GM12872 (cell line): Measurements from ENCODE around the gene PRR35.

Experiments used
- CTCF ChIP-seq: IDR thresholded peaks from 3 replicates; pipeline ENCODE4 v1.5.1; 2011; ENCODE audit warnings: low read depth, mild to moderate bottlenecking, low read length, moderate library complexity; ENCODE audit not compliant: insufficient read depth

Gene PRR35

GRCh38 chr16:566475-567372 is 6.5 kb downstream of the PRR35 start, which contains the start of gene NHLRC4:
TSS of gene NHLRC4 (plus strand) at chr16:567005. CDS start at chr16:568048, 1,043 bp downstream.
- no peak for TF ChIP-seq CTCF

- no peak for TF ChIP-seq CTCF
Measured at GRCh38 chr16:567373-568256, 7.4 kb downstream of the PRR35 start.

GRCh38 chr16:568401-569258 is 8.4 kb downstream of the PRR35 start:
- TF ChIP-seq CTCF: no peak

GRCh38 chr16:569445-570254 is 9.5 kb downstream of the PRR35 start, which contains the start of gene PIGQ:
TSS of gene PIGQ (plus strand) at chr16:569968. CDS start at chr16:574075, 4,107 bp downstream.
- no peak for TF ChIP-seq CTCF

- TF ChIP-seq CTCF: no peak
Measured at GRCh38 chr16:572865-573650, 12.9 kb downstream of the PRR35 start.
